H1 (cell line): ENCODE results near the gene BPGM. TPM values are rescaled to one million over a fixed set of nuclear protein-coding genes. Genes with fewer than 3 reads are reported as not detected.

Experiments used
- CHD7 ChIP-seq: fragments of 300-600 bp; sonication (generic); IDR thresholded peaks from 2 replicates; pipeline ENCODE4 v1.7.1; 2012; ENCODE audit warnings: low read length, moderate library complexity, mild to moderate bottlenecking, inconsistent platforms; ENCODE audit not compliant: insufficient replicate concordance
- polyA plus RNA-seq, 7 experiments: library from polyadenylated mRNA; depleted of rRNA in 3 of 7; stranded (reverse) in 5 of 7; unstranded in 2 of 7; fragments of >200 nt in 5 of 7; fragments of 200-250 nt in 2 of 7; gene quantifications; 1 replicate in 5 of 7; 2 replicates in 1 of 7; 4 replicates in 1 of 7; pipeline versions ENCODE4 v1.2.1 to v1.2.3, GENCODE V29; 2011 to 2013; ENCODE audit warnings: missing spikeins in 2 of 7, mixed read lengths in 2 of 7
- total RNA-seq: library from RNA; stranded (reverse); fragmentation: NEBNext Ultra II Directional; extraction: Animal tissue kit (Norgen Biotek cat#: 25700); gene quantifications from 2 replicates; pipeline ENCODE4 v1.2.1, GENCODE V29; 2021

Gene BPGM
- total and polyA plus RNA-seq, 2 of the 8 experiments (the other 6 are each of a cell fraction or from before 2014, with no cell fraction given) = 9.7 to 15.3 TPM

- TF ChIP-seq CHD7 = no peak
Observed at GRCh38 chr7:134611611-134612151, 35.0 kb upstream of the BPGM start (continued).
